HG03175 (cell line): ENCODE data around the gene OR1G1.
"Not testable (repeated sequence)": the region's sequence is repeated elsewhere in the genome, so short reads cannot be mapped to it uniquely, and the experiment has no call there.

ENCODE experiments used
- ATAC-seq: cut with Tn5 transposase; IDR thresholded peaks from one replicate; pipeline ENCODE4 v1.9.1; 2021; ENCODE audit warnings: mild to moderate bottlenecking, moderate library complexity; ENCODE audit not compliant: unreplicated experiment

The OR1G1 gene

DNA sequence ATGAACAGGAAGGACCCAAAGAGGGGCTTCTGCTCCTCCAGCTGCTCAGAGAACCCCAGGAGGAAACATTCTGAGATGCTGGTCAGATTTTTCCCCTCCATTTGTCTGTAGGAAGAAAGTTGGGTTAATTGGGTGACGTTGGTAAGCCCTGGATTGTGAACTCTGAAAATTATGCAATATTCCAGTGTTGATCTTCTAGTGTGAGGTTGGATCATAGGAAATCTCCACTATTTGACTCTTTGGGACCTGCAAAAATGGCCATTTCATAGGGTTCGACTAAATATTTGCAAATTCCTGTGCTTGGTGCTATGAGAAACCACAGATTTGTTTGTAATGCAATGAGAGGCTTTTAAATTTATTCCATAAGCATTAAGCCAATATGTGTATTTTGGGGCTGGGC, at the start of gene OR1G1:
OR1G1 (minus strand) TSS at position 101 of the 400 bp plus-strand sequence; CDS start at position 101, 0 bp downstream.
- no peak for ATAC-seq

DNA sequence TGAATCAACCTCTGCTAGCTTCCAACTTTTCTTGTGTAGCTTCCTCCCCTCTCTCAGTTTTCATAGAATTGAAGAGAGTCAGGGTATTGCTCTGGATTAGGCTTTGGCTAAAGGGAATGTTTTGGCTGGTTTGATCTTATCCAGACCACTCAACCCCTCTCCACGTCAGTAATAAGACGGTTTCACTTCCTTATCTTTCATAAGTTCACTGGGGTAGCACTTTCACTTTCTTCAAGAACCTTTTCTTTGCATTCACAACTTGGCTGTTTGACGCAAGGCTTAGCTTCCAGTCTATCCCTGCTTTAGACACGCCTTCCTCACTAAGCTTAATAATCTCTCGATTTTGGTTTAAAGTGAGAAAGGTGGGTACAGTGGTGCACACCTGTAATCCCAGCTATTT, 40.2 kb upstream of the OR1G1 start:
- ATAC-seq: no peak

DNA sequence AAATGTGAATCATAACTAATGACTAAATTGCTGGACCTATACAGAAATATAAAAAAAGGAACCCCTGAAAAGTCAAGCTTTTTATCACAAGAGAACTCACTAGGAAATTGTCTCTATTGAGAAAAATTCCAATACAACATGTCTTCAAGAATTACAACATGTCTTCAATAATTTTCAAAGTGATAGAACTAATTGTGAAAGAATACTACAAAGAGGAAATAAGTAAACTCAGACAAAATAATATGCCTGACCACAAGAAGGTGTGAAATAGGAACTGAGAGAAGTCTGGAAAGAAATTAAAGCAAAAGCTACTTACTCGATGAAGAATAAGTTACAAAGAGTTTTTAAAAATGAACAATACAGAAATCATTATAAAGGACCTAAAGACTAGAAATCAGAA, 29.9 kb upstream of the OR1G1 start:
- no peak for ATAC-seq

DNA sequence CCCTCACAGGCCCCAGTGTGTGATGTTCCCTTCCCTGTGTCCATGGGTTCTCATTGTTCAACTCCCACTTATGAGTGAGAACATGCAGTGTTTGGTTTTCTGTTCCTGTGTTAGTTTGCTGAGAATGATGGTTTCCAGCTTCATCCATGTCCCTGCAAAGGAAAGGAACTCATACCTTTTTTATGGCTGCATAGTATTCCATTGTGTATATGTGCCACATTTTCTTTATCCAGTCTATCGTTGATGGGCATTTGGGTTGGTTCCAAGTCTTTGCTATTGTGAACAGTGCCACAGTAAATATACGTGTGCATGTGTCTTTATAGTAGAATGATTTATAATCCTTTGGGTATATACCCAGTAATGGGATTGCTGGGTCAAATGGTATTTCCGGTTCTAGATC, 10.1 kb upstream of the OR1G1 start:
- ATAC-seq: not testable (repeated sequence)

DNA sequence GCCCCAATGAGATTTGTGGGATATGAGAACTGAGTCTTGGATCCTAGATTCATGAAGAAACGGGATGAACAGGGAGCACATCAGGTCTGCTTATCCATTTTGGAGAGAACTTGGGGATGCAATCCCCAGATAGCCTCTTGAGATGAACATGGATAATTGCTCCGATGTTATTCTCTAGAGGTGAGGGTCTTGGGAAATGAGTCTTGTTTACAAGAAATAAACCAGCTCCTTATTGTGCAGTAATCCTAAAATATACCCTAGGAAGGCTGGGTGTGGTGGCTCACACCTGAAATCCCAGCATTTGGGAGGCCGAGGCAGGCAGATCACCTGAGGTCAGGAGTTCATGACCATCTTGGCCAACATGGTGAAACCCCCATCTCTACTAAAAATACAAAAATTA, 23.0 kb downstream of the OR1G1 start, which contains the start of gene OR1D2:
OR1D2 (minus strand) TSS at position 101 of the 400 bp plus-strand sequence. CDS start 11,426 bp downstream, outside the sequence.
- ATAC-seq: no peak
